ENCODE measurements around the gene ATP11A.

ATP11A gene

GRCh38 chr13:112932971-112933370 lies 243.1 kb downstream of the ATP11A start:
- no peak for DNase-seq (ENCODE audit: low spot score)

- no peak for DNase-seq (ENCODE audit: low spot score)
Measured at GRCh38 chr13:112933649-112934048, 243.8 kb downstream of the ATP11A start.

- no peak for DNase-seq (ENCODE audit: low spot score)
Measured at GRCh38 chr13:112934078-112934477, 244.2 kb downstream of the ATP11A start.

Measured in COLO829 (cell line).